Posterior vena cava (tissue), 2 donors: ENCODE data around the gene FCGR3A. TPM values are rescaled to one million over a fixed set of nuclear protein-coding genes. Genes with fewer than 3 reads are reported as not detected.
"Not testable (repeated sequence)": the region's sequence is repeated elsewhere in the genome, so short reads cannot be mapped to it uniquely, and the experiment has no call there.

Experiments
- DNase-seq: peaks from one replicate; pipeline ENCODE4 v3.0.0-alpha.2; 2020; ENCODE audit warnings: low spot score
- intact Hi-C, 2 donors: fragments of 100-400 bp; cut with DNase I; formaldehyde crosslinking; loops; one replicate each; pipeline versions ENCODE4 v1.14.1 to v1.14.2; 2022 to 2023
- long read RNA-seq, 2 donors: library from polyadenylated mRNA; unstranded; transcript quantifications; one replicate each; pipeline ENCODE4 v2.0.0, GENCODE V29; 2020 to 2021
- total RNA-seq, 2 donors: library from RNA; stranded (reverse); fragmentation: NEBNext Ultra II Directional; extraction: Animal tissue kit (Norgen Biotek cat#: 25700); gene quantifications; one replicate each; pipeline ENCODE4 v1.2.1, GENCODE V29; 2021
- donor health status: DM: yes; HTN: yes; CAD: no.
- donor health status: DM: yes; HTN: yes; CAD: no.

The FCGR3A gene
- total RNA-seq: 10 to 100 TPM; 41.0 to 64.2 TPM
- long read RNA-seq, donor 1, transcript FCGR3A-202 (5 exons, 2,385 nt): major isoform, 19 of 25 reads
- long read RNA-seq, donor 1, partial matches to known transcripts: 2 of 25 reads
- long read RNA-seq, donor 1, other reads (novel, unspliced or antisense): 3 of 25 reads
- long read RNA-seq, donor 2, transcript FCGR3A-202 (5 exons, 2,385 nt): major isoform, 38 of 53 reads
- long read RNA-seq, donor 2, partial matches to known transcripts: 7 of 53 reads
- long read RNA-seq, donor 2, other reads (novel, unspliced or antisense): 7 of 53 reads

GRCh38 chr1:161549652-161550051 is at the start of gene FCGR3A:
Gene FCGR3A (minus strand): TSS chr1:161549818. CDS start chr1:161549736, 82 bp downstream.
- intact Hi-C loops: no loop called here
- DNase-seq: no peak

DNA sequence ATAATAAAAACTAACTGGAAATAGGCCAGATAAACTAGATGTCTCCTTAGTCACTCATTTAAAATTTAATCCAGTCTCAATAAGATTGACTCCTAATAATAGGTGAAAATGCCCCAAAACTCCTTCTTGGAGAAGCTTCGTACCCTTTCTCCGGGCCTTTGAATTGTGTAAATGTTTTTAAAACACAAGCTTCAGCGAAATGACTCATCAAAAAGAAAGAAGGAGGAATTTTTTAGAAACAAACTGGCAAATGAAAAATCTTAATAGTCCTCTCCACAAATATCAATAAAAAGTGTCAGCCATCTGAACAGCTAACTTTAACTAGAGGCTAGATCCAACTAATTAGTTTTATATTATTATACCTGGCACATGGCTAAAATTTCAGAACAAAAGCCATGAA is 47.5 kb upstream of the FCGR3A start:
- DNase-seq, intact Hi-C loops: not testable (repeated sequence)

DNA sequence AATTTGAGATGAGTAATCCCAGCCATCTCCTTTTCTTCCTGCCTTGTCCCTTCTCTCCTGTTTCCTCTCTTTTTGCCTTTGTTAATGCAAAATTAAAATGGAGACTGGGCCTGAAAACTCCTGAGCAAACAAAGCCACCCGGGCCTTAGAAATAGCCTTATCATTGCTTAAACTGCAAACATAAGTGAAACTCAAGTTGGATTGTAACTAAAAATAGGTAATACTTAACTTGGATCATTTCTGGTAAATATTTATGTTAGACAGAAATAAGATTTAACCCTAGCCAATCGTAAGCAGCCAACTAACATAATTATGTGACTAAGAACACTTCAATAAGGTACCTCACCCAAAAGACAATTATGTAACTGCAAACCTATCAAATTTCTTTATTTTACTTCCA is 46.0 kb upstream of the FCGR3A start:
- DNase-seq, intact Hi-C loops: not testable (repeated sequence)

- intact Hi-C loops, DNase-seq: not testable (repeated sequence)
Measured at GRCh38 chr1:161595173-161595572, 45.6 kb upstream of the FCGR3A start.

GRCh38 chr1:161594269-161594984 is 44.8 kb upstream of the FCGR3A start:
- DNase-seq, intact Hi-C loops: not testable (repeated sequence)

GRCh38 chr1:161593092-161593755 is 43.6 kb upstream of the FCGR3A start:
- DNase-seq, intact Hi-C loops: not testable (repeated sequence)

- intact Hi-C loops: not testable (repeated sequence)
Measured at GRCh38 chr1:161592586-161592985, 43.0 kb upstream of the FCGR3A start.

DNA sequence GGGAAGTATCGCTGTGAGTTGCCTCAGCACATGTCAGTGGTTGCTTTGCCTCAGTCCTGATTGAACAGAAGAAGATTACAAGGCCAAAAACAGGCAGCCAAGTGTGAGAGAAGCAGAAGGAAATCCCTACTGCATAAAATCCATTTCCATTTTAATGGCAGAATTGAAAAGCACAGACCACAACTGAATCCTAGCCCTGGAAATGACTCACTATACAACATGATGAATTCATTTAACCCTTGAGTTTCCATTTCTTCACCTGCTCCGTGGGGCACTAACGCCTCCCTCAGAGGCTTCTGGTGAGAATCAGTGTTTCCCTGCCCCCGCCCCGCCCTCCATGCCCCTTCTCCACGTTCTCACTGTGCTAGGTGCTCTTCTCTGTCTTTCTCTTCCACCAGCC is 40.3 kb upstream of the FCGR3A start:
- DNase-seq, intact Hi-C loops: not testable (repeated sequence)

More at GRCh38 chr1:161592586-161592985, 43.0 kb upstream of the FCGR3A start:
- DNase-seq: not testable (repeated sequence)

DNA sequence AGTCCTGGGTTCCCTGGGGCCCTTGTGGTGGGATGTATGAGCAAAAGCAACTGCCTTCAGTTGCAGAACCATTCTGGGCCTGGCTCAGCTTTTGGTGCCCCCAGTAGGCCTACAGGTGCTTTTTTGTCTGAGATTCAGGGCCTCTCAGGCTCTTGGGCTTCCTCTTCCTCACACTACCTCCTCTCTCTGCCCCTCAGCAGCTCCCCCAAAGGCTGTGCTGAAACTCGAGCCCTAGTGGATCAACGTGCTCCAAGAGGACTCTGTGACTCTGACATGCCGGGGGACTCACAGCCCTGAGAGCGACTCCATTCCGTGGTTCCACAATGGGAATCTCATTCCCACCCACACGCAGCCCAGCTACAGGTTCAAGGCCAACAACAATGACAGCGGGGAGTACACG is 39.7 kb upstream of the FCGR3A start:
- DNase-seq, intact Hi-C loops: not testable (repeated sequence)

GRCh38 chr1:161588596-161588995 is 39.0 kb upstream of the FCGR3A start:
- DNase-seq, intact Hi-C loops: not testable (repeated sequence)

- DNase-seq, intact Hi-C loops: not testable (repeated sequence)
Measured at GRCh38 chr1:161582882-161583281, 33.3 kb upstream of the FCGR3A start.

DNA sequence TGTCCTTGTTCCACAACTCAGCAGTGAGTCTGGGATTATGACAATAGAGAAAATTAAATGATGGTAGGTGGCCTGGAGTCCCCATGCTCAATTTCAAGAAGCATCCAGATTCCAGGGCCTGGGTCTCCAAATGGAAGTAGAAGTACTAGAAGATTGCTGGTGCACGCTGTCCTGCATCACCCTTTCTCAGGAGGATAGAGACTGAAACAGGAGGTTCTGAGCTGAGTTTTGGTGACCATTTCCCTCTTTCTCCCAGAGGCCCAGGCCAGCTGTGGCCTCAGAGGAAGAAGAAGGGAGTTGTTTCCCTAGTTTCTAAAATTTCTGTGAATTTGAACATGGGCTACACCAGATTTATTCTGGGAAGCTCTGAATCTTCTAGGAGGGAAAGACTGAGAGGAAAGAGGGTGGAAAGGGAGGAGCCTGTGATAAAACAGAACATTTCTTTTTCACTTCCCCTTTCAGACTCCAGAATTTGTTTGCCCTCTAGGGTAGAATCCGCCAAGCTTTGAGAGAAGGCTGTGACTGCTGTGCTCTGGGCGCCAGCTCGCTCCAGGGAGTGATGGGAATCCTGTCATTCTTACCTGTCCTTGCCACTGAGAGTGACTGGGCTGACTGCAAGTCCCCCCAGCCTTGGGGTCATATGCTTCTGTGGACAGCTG is 31.4 kb upstream of the FCGR3A start:
- DNase-seq, intact Hi-C loops: not testable (repeated sequence)

- DNase-seq, intact Hi-C loops: not testable (repeated sequence)
Measured at GRCh38 chr1:161579856-161580507, 30.4 kb upstream of the FCGR3A start.

DNA sequence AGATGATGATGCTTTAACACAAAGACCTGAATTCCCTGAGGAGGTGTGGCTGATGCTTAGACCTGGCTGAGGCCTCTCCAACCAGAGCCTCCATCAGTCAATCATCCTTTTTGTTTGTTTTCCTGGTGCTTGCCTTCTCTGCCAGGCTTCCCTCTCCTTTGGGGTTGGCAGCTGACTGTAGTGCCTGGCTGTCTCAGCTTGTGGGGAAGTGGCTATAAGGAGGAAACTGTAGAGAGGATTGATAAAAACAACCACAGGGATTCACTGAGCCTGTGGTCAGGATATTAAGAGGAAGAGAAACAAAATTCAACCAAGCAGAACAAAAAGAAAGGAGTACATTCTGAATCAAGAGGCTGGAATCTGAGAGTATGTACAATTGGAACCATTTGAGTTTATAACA is 27.1 kb upstream of the FCGR3A start:
- DNase-seq, intact Hi-C loops: not testable (repeated sequence)

DNA sequence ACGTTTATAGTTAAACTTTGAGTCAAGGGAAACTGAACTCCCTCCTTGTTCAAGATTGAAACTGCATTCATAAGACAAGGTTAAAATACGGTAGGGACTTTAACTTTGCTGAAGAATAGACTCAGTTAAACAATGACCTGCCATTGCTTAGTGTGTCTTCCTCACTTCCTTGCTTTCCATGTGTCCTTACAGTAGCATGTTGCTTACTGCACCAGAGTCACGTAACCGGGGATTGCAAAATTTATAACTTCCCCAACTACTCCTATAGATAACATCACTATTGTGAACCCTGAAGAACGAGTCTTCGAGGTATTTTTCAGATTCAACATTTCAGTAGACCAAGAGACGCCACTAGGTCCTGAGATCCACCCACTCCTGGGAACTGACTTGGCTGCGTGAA is 22.1 kb upstream of the FCGR3A start:
- intact Hi-C loops, DNase-seq: not testable (repeated sequence)

DNA sequence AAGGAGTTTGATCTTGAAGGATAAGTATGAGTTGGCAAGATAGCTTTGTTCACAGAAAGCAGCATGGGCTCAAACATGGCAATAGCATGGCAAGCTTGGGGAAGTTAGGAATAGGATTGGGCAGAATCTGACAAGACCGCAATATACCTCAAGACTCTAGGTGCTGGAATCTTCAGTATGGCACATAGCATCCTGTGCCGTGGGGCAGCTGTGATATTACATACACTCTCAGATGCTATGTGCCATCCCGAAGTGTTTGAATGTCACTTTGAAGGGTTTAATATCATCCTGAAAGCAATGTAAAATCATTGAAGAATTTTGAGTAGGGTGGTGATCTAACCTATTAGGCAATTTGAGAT is 17.0 kb upstream of the FCGR3A start:
- DNase-seq, intact Hi-C loops: not testable (repeated sequence)

DNA sequence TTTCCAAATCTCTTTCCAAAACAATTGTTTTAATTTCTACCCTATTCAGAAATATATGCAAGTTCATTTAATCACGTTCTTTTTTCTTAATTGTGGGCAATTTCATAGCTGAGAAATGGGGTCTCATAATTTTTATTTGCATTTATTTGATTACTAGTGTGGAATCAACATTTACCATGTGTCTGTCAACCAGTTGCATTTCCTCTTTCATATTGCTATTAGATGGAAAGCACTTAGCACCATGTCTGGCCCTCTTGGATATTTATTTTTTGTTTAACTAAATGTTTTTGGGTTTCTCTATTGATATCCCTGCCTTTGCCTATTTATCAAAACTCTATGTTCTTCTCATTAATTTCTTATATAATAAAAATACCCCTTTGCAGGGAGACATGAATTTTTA is 13.9 kb upstream of the FCGR3A start:
- DNase-seq, intact Hi-C loops: not testable (repeated sequence)

GRCh38 chr1:161562441-161562840 is 12.8 kb upstream of the FCGR3A start:
- intact Hi-C loops, DNase-seq: not testable (repeated sequence)
